GM15510 (cell line): ENCODE measurements around the gene FBXL17.

Source experiments
- POLR2A ChIP-seq: IDR thresholded peaks from 3 replicates; pipeline ENCODE4 v1.6.1; 2011; ENCODE audit warnings: borderline replicate concordance; ENCODE audit not compliant: insufficient read length; ENCODE audit errors: extremely low read depth

The FBXL17 gene

GRCh38 chr5:107997338-107997980 lies 384.4 kb downstream of the FBXL17 start:
- TF ChIP-seq POLR2A = no peak

DNA sequence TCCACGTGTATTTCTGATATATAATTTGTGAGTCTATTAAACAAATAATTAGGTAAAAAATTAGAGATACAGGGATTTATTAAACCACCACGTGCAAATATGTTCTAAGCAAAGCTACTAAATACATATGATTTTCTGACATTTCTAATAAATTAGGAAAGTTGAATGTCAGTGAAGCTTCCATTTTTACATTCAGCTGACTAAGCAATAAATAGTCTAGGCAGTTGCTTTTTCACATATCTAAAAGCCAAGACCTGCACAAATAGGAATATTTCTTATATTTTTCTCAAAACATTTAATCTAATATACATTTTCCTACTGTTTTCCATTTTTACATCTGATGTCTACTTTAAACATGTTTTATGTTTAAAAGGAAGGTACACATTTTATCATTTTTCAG lies 388.6 kb downstream of the FBXL17 start:
- TF ChIP-seq POLR2A = no peak

GRCh38 chr5:107990881-107991810 lies 390.8 kb downstream of the FBXL17 start:
- TF ChIP-seq POLR2A = no peak

DNA sequence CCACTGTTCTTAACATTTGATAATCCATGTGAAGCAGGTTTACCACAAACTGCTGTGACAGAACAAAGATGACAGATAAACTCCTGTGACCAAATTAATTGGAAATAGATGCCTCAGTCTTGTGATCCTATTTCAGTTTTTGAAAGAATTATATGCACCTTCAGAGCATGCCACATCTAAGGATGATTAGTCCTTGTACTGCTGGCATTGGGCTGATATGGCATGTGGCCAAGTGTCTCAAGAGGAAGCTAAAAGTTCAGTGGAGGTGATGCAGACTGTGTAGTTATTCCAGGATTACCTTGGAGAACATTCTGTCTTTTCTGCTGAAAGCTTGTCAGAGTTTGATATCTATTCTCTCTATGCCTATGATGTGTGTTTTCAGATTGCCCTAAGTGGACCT lies 396.8 kb downstream of the FBXL17 start:
- no peak for TF ChIP-seq POLR2A

GRCh38 chr5:107982703-107983425 lies 399.0 kb downstream of the FBXL17 start:
- TF ChIP-seq POLR2A = no peak

GRCh38 chr5:107980923-107981692 lies 400.8 kb downstream of the FBXL17 start:
- TF ChIP-seq POLR2A = no peak

DNA sequence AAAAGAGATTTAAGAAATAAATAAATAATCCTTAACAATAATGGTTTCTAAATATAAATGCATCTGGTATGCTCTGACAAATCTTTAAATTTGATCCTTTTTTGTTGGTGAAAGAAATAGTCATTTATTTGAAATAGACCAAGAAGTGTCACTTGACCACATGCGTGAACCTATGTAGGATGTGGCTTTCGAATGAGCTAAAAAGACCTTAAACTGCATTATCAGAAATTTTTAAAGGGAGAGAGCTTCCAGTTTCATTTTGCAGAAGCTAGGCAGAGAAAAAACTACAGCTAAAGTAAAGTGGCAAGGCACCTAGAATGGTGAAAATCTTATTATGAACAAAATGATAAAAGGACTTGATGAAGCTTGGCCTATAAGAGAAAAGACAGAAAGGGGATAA lies 402.0 kb downstream of the FBXL17 start:
- no peak for TF ChIP-seq POLR2A

DNA sequence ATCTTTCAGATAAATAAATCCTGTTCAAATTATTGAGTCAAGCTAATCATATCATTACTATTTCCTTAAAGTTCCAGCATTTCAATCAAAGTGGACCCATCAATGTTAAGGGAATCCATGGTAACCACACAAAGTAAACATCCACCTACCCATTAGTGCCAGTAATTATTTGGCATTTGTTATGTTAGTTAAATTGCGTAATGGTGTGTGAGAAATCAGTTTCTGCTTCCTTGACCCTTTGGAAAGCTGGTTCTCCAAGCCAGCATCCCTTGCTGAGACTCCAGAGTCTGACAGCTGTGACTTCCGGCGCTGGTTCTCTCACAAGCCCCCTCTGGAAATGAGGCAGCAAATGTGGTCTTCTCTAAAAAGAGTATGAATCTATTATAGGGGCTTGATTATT lies 402.6 kb downstream of the FBXL17 start:
- TF ChIP-seq POLR2A = no peak

GRCh38 chr5:107977550-107978071 lies 404.3 kb downstream of the FBXL17 start:
- TF ChIP-seq POLR2A = no peak

DNA sequence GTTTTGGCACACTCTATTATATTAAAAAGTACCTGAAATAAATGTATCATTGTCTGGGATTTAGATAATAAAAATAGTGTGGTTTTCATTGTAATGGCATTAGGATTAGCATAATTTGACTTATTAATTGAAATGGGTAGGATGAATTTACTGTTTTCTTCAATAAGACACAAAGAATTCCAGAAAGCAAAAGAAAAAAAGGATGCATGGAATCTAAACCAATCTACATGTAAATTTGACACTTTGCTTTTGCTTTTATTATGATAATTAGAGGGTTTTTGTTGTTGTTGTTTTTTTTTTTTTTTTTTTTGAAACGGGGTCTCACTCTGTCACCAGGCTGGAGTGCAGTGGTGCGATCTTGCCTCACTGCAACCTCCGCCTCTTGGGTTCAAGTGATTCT lies 406.3 kb downstream of the FBXL17 start:
- no peak for TF ChIP-seq POLR2A

- TF ChIP-seq POLR2A = no peak
Observed at GRCh38 chr5:107971846-107972245, 410.1 kb downstream of the FBXL17 start.

- TF ChIP-seq POLR2A = no peak
Observed at GRCh38 chr5:107969847-107970246, 412.1 kb downstream of the FBXL17 start.

GRCh38 chr5:107968998-107969397 lies 412.9 kb downstream of the FBXL17 start:
- TF ChIP-seq POLR2A = no peak

DNA sequence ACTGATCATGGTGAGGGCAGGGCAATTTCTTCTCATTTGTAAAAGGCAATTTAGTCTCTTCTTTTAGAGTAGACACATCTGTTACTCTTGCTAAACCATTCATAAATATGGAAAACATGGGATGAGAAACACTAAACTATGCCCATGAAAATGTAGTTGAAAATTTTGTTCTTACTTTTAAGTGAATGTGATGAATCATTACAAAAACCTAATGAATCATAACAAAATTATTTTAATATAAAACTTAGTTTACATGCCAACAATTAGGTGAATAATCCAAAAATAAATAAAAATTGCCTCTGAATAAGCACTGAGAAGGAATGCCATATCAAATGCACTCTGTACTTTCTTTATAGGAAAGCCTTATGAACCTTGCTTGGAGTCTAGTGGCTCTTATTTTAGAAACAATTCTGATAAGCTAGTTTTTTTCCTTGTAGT lies 413.5 kb downstream of the FBXL17 start:
- TF ChIP-seq POLR2A = no peak
